Left ventricle myocardium superior (tissue), 1 donor: Measurements from ENCODE around the gene TGFB2. TPM values are rescaled to one million over a fixed set of nuclear protein-coding genes. Genes with fewer than 3 reads are reported as not detected.

Source experiments
- ATAC-seq: fragments of 200-7000 bp; cut with Tn5 transposase; one replicate; pipeline ENCODE4 v1.9.1; 2020; ENCODE audit warnings: mild to moderate bottlenecking, moderate library complexity
- DNase-seq: peaks from one replicate; pipeline ENCODE4 v3.0.0-alpha.2; 2020
- intact Hi-C: fragments of 100-400 bp; cut with micrococcal nuclease; formaldehyde crosslinking; loops from one replicate; pipeline ENCODE4 v1.11.0; 2022
- total RNA-seq: library from RNA; stranded (reverse); fragmentation: NEBNext Ultra II Directional; extraction: Animal tissue kit (Norgen Biotek cat#: 25700); gene quantifications from one replicate; pipeline ENCODE4 v1.2.1, GENCODE V29; 2021
- donor health status: DM: no; HTN: yes; CAD: no; lungs with severe emphysema.

The TGFB2 gene
- total RNA-seq, 1 donor from 2014 or later, result 2.0 TPM

- peak; percentile 38 for DNase-seq
- intact Hi-C loops, result no loop called here
- peak; percentile 82 for ATAC-seq
These were observed 94.6 kb downstream of the TGFB2 start for GRCh38 chr1:218439541-218440295.

- no peak for ATAC-seq
- intact Hi-C loops, result no loop called here
- DNase-seq, result no peak
These were observed 98.1 kb downstream of the TGFB2 start for GRCh38 chr1:218443255-218443654.

GRCh38 chr1:218444173-218444572 lies 99.0 kb downstream of the TGFB2 start:
- DNase-seq, result no peak
- intact Hi-C loops, result no loop called here
- ATAC-seq, result no peak

GRCh38 chr1:218444588-218444987 lies 99.5 kb downstream of the TGFB2 start:
- ATAC-seq, result no peak
- intact Hi-C loops, result no loop called here
- no peak for DNase-seq

- DNase-seq (peak; percentile 37), ATAC-seq (peak; percentile 92)
- intact Hi-C loops, result no loop called here
These were observed 102.0 kb downstream of the TGFB2 start for GRCh38 chr1:218447010-218447689.

- no peak for DNase-seq
- intact Hi-C loops, result no loop called here
- no peak for ATAC-seq
These were observed 106.3 kb downstream of the TGFB2 start for GRCh38 chr1:218451415-218451814.

- ATAC-seq, result no peak
- DNase-seq, result no peak
- intact Hi-C loops, result no loop called here
These were observed 109.7 kb downstream of the TGFB2 start for GRCh38 chr1:218454700-218455282.

- no peak for DNase-seq
- no peak for ATAC-seq
- intact Hi-C loops, result no loop called here
These were observed 111.3 kb downstream of the TGFB2 start for GRCh38 chr1:218456444-218456843.

GRCh38 chr1:218459450-218459849 lies 114.3 kb downstream of the TGFB2 start:
- ATAC-seq (peak; percentile 41), DNase-seq (peak; percentile 41)
- intact Hi-C loops, result no loop called here

- intact Hi-C loops, result no loop called here
- ATAC-seq (peak; percentile 85), DNase-seq (no peak)
These were observed 115.0 kb downstream of the TGFB2 start for GRCh38 chr1:218459878-218460711.

- intact Hi-C loops, result no loop called here
- DNase-seq (no peak), ATAC-seq (no peak)
These were observed 116.2 kb downstream of the TGFB2 start for GRCh38 chr1:218461351-218461750.

GRCh38 chr1:218462116-218462515 lies 117.0 kb downstream of the TGFB2 start:
- intact Hi-C loops, result no loop called here
- ATAC-seq (no peak), DNase-seq (no peak)

GRCh38 chr1:218462587-218462986 lies 117.5 kb downstream of the TGFB2 start:
- ATAC-seq, result no peak
- DNase-seq, result no peak
- intact Hi-C loops, result no loop called here

GRCh38 chr1:218463194-218464156 lies 118.3 kb downstream of the TGFB2 start:
- DNase-seq, result peak; percentile 75
- intact Hi-C loops, result no loop called here
- peak; percentile 73 for ATAC-seq

GRCh38 chr1:218464871-218465270 lies 119.7 kb downstream of the TGFB2 start:
- intact Hi-C loops, result no loop called here
- ATAC-seq (no peak), DNase-seq (no peak)

GRCh38 chr1:218466341-218467010 lies 121.3 kb downstream of the TGFB2 start:
- intact Hi-C loops, result no loop called here
- peak; percentile 23 for ATAC-seq

GRCh38 chr1:218467101-218468072 lies 122.3 kb downstream of the TGFB2 start:
- ATAC-seq (no peak), DNase-seq (no peak)
- intact Hi-C loops, result no loop called here

More at GRCh38 chr1:218466341-218467010, 121.3 kb downstream of the TGFB2 start:
- no peak for DNase-seq
